ENCODE measurements around the gene MIDN.
"Not testable (repeated sequence)": the region's sequence is repeated elsewhere in the genome, so short reads cannot be mapped to it uniquely, and the experiment has no call there.

MIDN gene

GRCh38 chr19:1291761-1292418, 43.5 kb downstream of the MIDN start:
- DNase-seq (ENCODE audit: low spot score) (no peak), FAIRE-seq (no peak)

- DNase-seq (ENCODE audit: low spot score) (no peak), FAIRE-seq (no peak)
Observed at GRCh38 chr19:1292419-1293151, 44.2 kb downstream of the MIDN start.

GRCh38 chr19:1293782-1294604, 45.6 kb downstream of the MIDN start:
- FAIRE-seq = no peak
- DNase-seq (ENCODE audit: low spot score) = no peak

- FAIRE-seq = no peak
- DNase-seq (ENCODE audit: low spot score) = no peak
Observed at GRCh38 chr19:1294688-1295087, 46.3 kb downstream of the MIDN start.

- FAIRE-seq = no peak
- DNase-seq (ENCODE audit: low spot score) = no peak
Observed at GRCh38 chr19:1295169-1296012, 47.0 kb downstream of the MIDN start.

GRCh38 chr19:1296078-1296477, 47.7 kb downstream of the MIDN start:
- no peak for FAIRE-seq
- DNase-seq (ENCODE audit: low spot score) = no peak

GRCh38 chr19:1296575-1297271, 48.3 kb downstream of the MIDN start:
- no peak for FAIRE-seq
- DNase-seq (ENCODE audit: low spot score) = no peak

- FAIRE-seq (no peak), DNase-seq (ENCODE audit: low spot score) (no peak)
Observed at GRCh38 chr19:1298235-1298634, 49.9 kb downstream of the MIDN start.

- DNase-seq (ENCODE audit: low spot score) = no peak
- no peak for FAIRE-seq
Observed at GRCh38 chr19:1299801-1300200, 51.4 kb downstream of the MIDN start.

GRCh38 chr19:1300744-1301490, 52.5 kb downstream of the MIDN start:
- no peak for FAIRE-seq
- DNase-seq (ENCODE audit: low spot score) = no peak

- no peak for DNase-seq (ENCODE audit: low spot score)
- no peak for FAIRE-seq
Observed at GRCh38 chr19:1302533-1303239, 54.3 kb downstream of the MIDN start.

- DNase-seq (ENCODE audit: low spot score) (no peak), FAIRE-seq (no peak)
Observed at GRCh38 chr19:1304197-1304924, 56.0 kb downstream of the MIDN start.

GRCh38 chr19:1305354-1305753, 57.0 kb downstream of the MIDN start:
- FAIRE-seq; DNase-seq (ENCODE audit: low spot score): not testable (repeated sequence)

- no peak for DNase-seq (ENCODE audit: low spot score)
- FAIRE-seq = no peak
Observed at GRCh38 chr19:1307320-1307719, 58.9 kb downstream of the MIDN start.

- FAIRE-seq = no peak
- DNase-seq (ENCODE audit: low spot score) = no peak
Observed at GRCh38 chr19:1307755-1308303, 59.4 kb downstream of the MIDN start.

- no peak for FAIRE-seq
- DNase-seq (ENCODE audit: low spot score) = no peak
Observed at GRCh38 chr19:1308718-1309117, 60.3 kb downstream of the MIDN start.

Data from RCC 7860 (cell line).